GM19351 (cell line): Measurements from ENCODE around the gene EBF3.

ENCODE experiments used
- ATAC-seq: cut with Tn5 transposase; IDR thresholded peaks from one replicate; pipeline ENCODE4 v1.9.1; 2021; ENCODE audit warnings: mild to moderate bottlenecking, moderate library complexity; ENCODE audit not compliant: unreplicated experiment

Gene EBF3

DNA sequence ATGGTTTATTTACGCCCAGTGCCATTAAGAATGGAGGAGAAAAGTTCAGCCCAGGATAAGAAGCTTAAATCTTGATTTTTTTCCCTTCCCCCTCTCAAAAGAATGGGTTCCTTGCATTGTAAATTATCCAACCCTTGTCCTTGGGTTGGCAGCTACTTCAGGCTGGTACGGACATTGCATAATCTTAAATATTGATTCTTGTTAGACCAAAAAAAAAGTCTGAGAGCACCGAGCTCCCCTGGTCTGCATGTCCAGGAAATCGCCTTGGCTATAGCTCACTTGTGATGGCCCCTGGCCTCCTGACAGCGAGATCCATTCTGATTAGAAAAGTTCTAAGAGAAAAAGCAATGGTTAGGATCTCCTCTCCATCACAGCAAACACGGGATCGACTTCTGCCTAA, 151.7 kb downstream of the EBF3 start:
- no peak for ATAC-seq

DNA sequence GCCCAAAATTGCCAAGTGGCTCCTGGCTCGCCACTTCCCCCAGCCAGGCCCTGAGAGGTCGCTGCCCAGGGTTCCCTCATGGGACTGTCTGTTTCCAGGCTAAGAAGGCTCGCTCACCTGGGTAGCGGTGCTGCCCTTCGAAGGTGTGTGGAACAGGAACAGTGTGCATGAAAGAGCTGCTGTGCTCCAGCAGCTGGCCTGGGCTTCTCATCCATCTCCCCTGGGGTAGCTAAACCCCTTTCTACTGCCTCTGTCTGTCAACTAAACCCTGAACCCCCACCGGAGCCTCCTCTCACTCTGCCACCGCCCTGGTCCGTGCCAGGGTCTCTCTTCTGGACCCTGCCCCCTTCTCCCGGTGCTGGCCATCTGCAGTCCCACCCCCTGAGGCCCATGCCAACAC, 152.9 kb downstream of the EBF3 start:
- ATAC-seq = no peak

DNA sequence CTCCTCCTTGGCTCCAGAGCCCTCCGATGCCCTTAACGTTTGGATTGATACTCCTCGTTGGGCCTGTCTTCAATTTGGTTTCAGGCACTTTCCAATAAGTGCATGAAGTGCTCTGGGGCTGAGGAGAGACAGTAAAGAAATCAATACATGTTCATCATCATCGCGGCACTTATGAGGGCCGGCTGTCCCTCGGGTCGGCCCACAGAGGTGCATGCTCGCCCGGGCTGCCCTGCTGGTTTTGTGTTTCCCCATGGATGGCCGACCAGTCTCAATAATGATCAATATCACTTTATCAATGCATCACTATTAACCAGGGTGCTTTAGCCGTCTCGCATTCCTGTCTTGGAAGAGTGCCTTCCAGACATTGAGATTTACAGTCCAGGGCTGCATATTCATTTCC, 154.2 kb downstream of the EBF3 start:
- no peak for ATAC-seq

DNA sequence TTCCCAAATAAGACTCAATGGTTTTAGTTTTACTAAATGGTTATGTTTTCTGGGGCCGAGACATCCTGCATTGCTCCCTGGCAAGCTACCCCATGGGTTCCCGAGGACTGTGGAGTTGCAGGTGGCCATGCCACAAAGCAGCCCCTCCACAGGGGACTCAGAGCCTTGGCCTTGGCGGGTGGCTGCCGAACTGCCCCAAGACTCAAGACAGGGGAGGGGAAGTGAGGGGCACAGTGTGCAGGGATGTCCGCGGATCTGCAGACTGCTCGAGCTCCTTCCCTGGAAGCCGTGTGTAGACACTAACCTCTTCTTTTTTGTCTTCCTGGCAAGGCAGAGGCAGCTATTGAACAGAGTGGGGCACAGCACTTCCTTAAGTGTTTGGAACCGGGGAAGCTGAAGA, 154.6 kb downstream of the EBF3 start:
- no peak for ATAC-seq

DNA sequence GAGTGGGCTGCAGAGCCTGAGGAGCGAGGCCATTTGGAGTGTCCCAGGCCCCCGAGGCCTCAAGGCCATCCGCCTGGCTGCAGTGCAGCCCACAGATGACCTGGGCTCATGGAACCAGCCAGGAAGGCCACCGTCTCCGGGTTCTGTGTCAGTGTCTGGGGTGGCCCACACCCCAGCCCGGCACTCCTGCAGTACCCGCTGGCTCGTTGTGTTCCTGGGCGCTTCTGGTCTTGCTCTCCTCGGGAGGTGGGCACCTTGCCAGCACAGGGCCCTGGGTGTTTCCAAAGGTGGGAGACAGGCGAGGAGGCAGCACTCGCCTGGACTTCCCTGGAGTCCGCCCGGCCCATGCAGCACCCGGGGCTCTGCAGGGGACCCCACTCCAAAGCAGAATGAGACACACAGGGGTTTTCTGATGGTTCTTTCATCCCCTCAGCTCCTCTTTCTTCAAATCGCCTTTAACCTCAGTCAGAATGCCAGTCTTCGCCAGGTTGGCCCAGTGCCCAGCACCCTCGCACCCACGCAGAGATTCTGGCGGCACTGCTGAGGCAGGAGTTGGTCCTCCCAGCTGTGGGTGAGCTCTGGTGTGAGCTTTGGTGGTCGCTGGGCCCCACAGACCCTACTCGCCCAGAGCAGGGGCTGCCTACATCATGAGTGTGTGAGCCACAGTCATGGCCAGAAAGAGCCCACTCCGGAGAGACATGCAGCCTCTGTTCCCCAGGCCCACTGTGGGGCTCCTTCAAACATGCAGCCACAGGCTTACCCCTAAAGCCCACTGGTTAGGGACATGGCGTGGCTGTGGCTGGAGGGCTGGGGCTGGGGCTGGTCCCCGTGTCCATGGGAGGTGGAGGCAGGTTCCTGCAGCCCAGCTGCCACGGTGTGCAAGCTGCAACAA, 155.7 kb downstream of the EBF3 start:
- no peak for ATAC-seq

DNA sequence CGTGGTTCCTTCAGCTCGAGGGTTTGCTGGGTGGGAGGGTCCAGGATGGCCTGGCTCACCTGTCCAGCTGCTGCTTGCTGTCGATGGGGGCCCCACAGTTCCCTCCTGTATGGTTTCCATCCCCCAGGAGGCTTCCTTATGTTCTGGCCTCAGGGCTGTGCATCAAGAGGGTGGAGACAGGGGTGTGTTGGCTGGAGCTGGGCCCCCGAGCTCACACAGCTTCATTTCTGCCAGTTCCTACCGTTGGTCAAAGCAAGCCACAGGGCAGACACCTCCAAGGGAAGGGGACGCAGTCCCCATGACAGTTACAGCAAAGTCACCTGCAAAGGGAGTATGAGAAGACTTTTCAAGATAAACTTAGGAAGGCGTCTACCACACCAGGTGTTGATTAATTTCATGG, 156.9 kb downstream of the EBF3 start:
- no peak for ATAC-seq

DNA sequence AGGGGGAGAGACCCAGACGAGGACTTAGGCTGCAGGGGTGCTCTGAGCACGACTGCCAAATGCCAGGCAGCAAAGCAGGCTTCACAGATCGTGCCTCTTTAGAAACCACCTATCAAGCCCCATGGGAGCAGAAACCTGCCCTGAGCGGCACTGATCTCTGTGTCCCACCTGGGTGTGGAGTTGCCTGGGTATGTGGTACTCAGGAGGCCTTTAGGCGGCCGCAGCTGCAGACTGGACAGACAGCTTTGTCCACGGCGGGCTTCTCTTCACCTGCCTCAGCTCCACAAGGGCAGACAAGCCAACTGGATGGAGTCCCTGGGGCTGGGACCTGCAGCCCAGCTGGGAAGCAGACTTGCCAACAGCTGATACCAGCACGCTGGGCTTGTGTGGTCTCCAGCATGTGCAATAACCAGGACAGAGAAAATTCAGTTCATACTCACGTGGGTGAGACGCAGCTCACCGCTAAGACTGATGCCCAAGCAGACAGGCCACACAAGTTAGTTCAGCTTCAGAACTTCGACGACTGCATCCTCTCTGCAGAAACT, 163.2 kb downstream of the EBF3 start:
- no peak for ATAC-seq

DNA sequence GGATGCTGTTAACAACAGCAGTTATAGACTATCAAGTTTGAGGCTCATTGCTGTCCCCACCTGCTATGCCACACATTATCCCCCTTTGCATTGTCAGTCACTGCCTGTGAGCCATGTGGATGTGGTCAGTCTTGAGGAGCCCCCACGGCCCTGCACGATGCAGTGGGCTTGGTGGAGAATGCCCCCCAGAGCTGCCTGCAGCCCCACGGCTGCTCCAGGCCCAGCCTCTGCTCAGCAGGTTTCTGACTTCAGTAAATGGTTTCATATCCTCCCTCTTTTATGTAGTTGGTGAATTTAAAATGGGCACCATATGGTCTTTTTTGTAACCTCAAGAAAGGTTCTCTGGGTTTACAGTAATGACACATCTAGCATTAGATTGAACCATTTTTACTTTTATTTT, 164.1 kb downstream of the EBF3 start:
- ATAC-seq = no peak

DNA sequence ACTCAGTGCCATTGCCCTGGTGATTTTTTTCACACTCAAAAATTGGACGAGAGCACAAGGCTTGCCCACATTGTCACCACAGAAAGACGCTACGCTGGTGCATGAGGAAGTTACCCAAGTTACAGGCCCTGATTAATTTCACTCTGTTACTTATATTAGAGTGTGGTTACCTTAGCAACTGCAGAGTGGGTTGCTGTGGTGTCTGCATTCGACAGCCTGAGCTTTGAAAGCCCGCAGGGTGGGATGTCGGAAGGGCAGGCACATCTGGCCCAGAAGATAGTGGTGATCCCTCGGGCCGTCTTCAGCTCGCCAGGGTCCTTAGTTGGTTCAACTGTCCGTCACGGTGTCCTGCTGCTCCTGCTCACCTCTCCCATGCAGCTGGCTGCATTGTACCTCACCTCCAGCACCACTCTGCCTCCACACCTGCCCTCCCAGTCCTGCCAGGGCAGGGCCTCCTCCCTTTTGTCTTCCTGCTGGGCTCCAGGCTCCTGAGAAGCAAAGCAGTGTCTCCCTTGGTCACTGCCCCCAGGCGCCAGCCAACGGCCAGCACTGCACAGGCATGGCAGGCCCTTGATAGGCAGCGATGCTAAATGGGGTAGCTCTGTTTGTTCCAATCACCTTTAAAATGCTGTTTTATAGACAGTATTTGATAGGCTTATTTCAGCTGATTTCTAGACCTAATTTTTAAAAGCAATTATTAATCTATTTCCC, 167.2 kb downstream of the EBF3 start:
- no peak for ATAC-seq

DNA sequence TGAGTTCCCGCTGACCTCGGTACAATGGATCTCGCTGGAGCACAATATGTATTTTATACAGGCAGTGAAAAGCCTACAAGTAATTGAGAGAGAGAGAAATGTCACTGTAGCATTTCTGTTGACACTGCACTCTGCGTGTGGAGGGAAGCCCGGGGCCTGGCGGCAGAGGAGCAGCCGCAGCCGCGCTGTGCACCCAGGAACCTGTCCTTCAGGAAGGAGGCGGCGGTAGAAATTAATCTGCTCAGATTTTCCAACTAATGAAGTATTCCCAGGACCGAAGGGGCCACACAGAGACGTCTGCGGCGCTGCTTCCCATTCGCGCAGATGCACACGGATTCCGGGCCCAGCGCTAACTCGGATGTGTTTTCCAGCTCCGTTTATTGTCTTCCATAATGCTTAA, 170.1 kb downstream of the EBF3 start:
- no peak for ATAC-seq

DNA sequence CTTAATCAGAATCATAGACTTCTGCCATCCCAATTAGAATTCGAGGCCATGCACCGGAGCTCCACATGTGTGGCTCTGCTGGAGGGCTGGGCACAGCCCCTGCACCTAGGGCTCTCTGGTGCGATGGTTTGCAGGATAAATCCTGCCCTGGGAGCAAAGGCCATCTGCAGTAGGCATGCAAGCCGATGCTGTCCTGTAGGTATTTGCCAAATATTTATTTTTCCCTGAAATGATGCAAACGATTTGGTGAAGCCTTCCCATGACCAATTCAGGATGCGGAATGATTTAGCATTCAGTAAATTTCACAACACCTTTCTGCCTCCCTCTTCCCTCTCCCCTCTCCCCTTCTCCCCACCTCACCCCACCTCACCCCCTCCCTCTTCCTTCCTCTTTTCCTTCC, 170.6 kb downstream of the EBF3 start:
- ATAC-seq = no peak

DNA sequence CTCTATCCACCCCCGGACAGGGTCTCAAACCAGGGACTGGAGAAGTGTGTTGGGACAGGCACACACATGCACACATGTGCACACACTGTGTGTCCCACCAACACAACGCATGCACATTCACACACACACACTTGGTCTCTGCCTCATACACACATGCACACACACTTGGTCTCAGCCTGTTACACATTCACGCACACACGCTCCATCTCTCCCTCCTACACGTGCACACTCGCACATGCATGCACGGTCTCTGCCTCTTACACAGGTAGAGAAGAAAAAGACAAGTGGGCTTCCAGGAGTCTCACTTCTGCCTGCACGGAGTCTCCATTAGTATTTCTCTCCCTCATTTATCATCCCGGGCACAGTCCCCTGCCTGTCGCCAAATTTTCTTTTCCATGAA, 171.2 kb downstream of the EBF3 start:
- no peak for ATAC-seq

DNA sequence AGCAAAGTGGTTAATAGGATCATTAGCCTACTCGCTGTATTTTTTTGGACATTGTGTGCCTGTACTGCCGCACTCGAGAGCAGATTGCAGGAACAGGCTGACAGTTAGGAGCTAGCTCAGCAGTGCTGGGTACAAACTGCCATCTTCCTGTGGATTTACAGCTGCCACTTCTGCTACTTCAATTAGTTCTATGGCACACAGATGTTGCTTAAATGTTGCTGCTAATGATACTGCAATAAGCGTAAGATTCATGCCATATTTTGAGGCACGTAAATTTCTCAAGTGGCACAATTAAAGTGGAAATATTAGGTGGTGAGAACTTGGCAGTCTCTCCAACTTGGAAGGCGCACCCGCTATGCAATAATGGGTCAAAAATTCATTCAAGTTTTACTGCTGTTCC, 171.9 kb downstream of the EBF3 start:
- ATAC-seq = no peak

DNA sequence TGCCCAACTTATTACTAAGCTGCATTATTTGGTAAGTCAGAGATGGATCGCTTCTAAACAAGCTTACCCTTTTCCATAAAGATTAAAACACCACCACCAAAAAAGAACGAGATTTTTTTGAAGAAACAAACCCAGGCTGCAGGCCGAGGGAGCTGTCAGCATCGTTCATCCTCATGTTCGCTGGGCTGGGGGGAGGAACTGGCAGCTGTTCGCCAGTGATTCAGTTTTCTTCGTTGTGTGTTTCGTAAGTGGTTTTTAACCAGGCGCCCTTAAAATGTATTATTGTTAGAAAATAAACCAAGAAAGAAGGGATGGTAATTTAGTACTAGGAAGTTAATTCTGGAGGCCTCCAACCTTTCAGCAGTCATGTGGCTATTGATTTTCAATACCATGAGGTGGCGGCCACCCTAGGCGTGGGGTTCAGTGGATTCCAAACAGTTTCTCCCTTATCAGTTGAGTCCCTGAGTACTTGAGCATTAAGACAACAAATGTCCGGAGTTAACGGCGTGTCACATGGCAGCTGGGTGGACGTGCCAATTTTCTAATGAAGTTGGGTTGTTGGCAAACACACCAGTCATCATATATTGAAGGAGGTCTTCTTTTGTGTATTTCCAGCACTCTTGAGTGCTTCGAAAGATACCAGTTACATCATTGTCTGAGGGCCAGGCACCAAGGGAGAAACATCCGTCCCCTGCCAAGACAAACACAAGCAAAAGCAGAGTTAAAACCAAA, 173.2 kb downstream of the EBF3 start:
- no peak for ATAC-seq

DNA sequence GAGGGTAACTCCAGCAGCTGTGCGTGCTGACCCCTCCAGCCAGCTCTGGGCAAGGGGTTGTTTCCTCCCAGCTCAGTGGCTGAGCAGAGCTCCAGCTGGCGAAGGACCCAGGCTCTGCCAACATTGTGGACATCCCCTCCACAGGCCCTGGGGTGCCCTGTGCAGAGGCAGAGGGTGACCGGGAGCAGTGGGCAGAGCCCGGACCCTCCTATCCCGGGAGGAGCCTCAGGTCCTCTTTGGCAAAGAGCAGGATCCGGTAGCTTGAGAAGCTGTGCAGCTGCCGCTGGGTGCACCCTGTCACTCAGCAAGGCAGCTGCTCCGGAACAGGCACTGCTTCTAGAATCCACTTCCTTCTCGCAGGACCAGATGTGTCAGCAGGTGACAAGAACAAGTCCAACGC, 175.9 kb downstream of the EBF3 start:
- no peak for ATAC-seq

DNA sequence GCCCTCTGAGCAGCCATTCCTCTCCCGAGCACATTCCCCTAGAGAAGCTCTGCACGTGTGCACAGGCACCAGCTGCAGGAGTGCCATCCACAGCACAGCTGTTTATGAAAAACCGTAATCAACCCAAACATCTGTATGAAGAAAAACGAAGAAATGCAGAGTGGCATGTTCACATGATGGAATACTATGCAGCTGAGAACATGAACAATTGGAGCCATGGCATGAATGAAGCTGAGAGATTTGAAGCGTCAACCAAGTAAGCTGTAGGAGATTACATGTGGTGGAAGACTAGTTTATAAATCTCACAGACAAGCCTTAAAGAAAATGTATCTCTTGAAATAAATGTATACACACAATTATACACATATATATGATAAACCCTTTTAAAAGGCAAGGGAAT, 176.5 kb downstream of the EBF3 start:
- ATAC-seq = no peak

DNA sequence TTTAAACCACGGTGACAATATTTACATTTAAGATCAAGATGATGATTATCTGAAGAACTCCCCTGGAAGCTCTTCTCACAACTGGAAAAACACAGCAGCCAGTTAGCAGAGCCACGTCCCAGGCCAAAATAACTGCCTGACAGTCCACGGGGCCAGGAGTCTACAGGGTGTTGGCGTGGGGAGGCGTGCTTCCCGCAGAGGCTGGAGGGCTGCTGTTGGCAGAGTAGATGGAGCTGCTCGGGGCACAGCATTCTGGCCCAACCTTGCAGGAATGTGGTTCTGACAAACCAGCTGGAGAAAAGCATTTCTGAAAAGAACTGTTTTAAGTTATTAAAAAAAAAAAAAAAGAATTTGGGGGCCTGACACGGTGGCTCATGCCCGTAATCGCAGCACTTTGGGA, 177.9 kb downstream of the EBF3 start:
- ATAC-seq = no peak

DNA sequence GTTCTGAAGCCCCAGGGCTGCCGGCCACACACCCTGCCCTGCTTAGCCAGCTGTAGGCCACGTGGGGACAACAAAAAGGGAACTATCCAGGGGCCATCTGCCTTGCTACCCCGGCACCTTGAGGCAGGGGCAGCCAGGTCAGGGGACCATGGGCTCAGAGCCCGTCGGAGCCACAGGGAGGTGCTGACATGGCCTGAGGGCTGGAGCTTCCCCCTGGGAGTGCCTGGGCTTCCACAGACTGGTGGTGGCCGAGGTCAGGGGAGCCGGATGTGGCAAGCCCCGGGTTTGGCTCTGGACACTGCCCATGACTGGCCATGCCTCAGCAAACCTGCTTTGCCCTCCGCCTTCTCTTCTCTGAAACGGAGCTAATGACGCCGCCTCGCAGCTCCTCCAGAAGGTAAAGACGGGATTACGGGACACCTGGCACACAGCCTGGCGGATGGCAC, 178.5 kb downstream of the EBF3 start:
- ATAC-seq = no peak
